Ovary (tissue), 9 donors: ENCODE results near the gene SH3PXD2A. TPM values are rescaled to one million over a fixed set of nuclear protein-coding genes. Genes with fewer than 3 reads are reported as not detected.

ENCODE experiments used
- DNase-seq, 5 donors: peaks; one replicate each; pipeline ENCODE4 v3.0.0-alpha.2; 2019 to 2020
- H3K27ac ChIP-seq, 2 donors: fragments of 200-600 bp; one replicate each; pipeline versions ENCODE4 v1.5.1 to v1.8.0; 2019 to 2022
- H3K27me3 ChIP-seq: fragments of 200-600 bp; one replicate; pipeline ENCODE4 v1.8.0; 2022
- H3K36me3 ChIP-seq: fragments of 200-600 bp; sonication (generic); one replicate; pipeline ENCODE4 v1.5.1; 2019
- H3K4me1 ChIP-seq: one replicate; pipeline ENCODE4 v1.8.1; 2013; ENCODE audit warnings: mild to moderate bottlenecking, moderate library complexity; ENCODE audit not compliant: insufficient read depth
- H3K4me3 ChIP-seq: fragments of 200-600 bp; sonication (generic); one replicate; pipeline ENCODE4 v1.5.1; 2017
- H3K9me3 ChIP-seq, 2 donors: fragments of 200-600 bp in 1 of 2; sonication (generic) in 1 of 2; one replicate each; pipeline versions ENCODE4 v1.5.1 to v1.8.1; 2013 to 2019; ENCODE audit warnings: mild to moderate bottlenecking in 1 of 2, moderate library complexity in 1 of 2
- CTCF ChIP-seq, 3 donors: fragments of 450-650 bp in 2 of 3; fragments of 200-600 bp in 1 of 3; IDR thresholded peaks; one replicate each; pipeline versions ENCODE4 v1.5.1 to v1.8.0; 2016 to 2022; ENCODE audit warnings: antibody characterized with exemption in 3 of 3, mild to moderate bottlenecking in 1 of 3
- EP300 ChIP-seq: sonication (generic); formaldehyde crosslinking; IDR thresholded peaks from one replicate; pipeline ENCODE4 v1.6.1; 2017; ENCODE audit warnings: antibody characterized with exemption
- POLR2A ChIP-seq: fragments of 450-650 bp; IDR thresholded peaks from one replicate; pipeline ENCODE4 v1.6.1; 2017; ENCODE audit warnings: antibody characterized with exemption, mild to moderate bottlenecking, moderate library complexity
- WGBS, 3 donors: extraction: QIAGEN DNeasy Blood & Tissue Kit in 1 of 3; methylation state at CpG; one replicate each; pipeline versions ENCODE4 v1.1.5 to v1.1.7; 2013 to 2017; 5-methylcytosine and 5-hydroxymethylcytosine counted together
- intact Hi-C, 4 donors: fragments of 100-400 bp; cut with DNase I; formaldehyde crosslinking; loops; one replicate each; pipeline versions ENCODE4 v1.11.0 to v1.15.1; 2022 to 2023
- polyA plus RNA-seq, 2 donors: library from polyadenylated mRNA; stranded (reverse); fragments of 200-250 nt in 1 of 2; fragments of 350-450 nt in 1 of 2; fragmentation: Illumina TruSeq in 1 of 2; extraction: RNeasy Lipid Tissue Mini Kit (QIAGEN cat#74804) in 1 of 2; gene quantifications; one replicate each; pipeline ENCODE4 v1.2.3, GENCODE V29; 2013 to 2014
- total RNA-seq, 7 donors: library from RNA; depleted of rRNA in 2 of 7; stranded (reverse); fragments of >200 nt in 2 of 7; fragmentation: NEBNext Ultra II Directional in 3 of 7; extraction: Animal tissue kit (Norgen Biotek cat#: 25700) in 3 of 7; gene quantifications; one replicate each; pipeline versions ENCODE4 v1.1.0 to v1.2.4, GENCODE V29; 2016 to 2023
- donor health status: DM: no; HTN: no; CAD: no; lungs with moderate emphysema.
- donor health status: DM: no; HTN: no; CAD: no.
- donor health status: Bipolar disorder and iron deficiency.
- donor health status: DM: yes; HTN: yes; CAD: no.
- donor health status: DM: no; HTN: no; CAD: no.
- donor health status: DM: yes; HTN: yes; CAD: no.

SH3PXD2A gene
- total and polyA plus RNA-seq, 9 donors = 15.3 to 82.9 (median 52.2) TPM

- TF ChIP-seq CTCF (IDR thresholded peaks at IDR 0.05) (no peak), POLR2A (no peak), EP300 (no peak)
- WGBS, 3 donors = 65 to 75% (median 74%) methylated on average over 3 of the region's 3 CpGs
- no peaks in the 10 kb centered on the region for H3K4me1 ChIP-seq
- H3K36me3 ChIP-seq = no peaks in the 10 kb centered on the region
- no peak overlapping the region for H3K27ac ChIP-seq
- no peak overlapping the region for H3K4me3 ChIP-seq
- intact Hi-C loops = no loop called here
- no peaks in the 10 kb centered on the region for H3K27me3 ChIP-seq
- DNase-seq = no peak
- H3K9me3 ChIP-seq = no peaks in the 10 kb centered on the region
Observed at GRCh38 chr10:103791858-103792257, 63.5 kb downstream of the SH3PXD2A start.

- WGBS, 3 donors = 85 to 92% (median 86%) methylated on average over 8 of the region's 8 CpGs
- intact Hi-C loops = no loop called here
- Histone ChIP-seq H3K27ac (no peak overlapping the region), H3K9me3 (no peaks in the 10 kb centered on the region), H3K36me3 (no peaks in the 10 kb centered on the region), H3K4me1 (no peaks in the 10 kb centered on the region), H3K27me3 (no peaks in the 10 kb centered on the region), H3K4me3 (no peak overlapping the region)
- no peak for DNase-seq
- TF ChIP-seq CTCF (IDR thresholded peaks at IDR 0.05) (no peak), POLR2A (no peak), EP300 (no peak)
Observed at GRCh38 chr10:103791291-103791690, 64.1 kb downstream of the SH3PXD2A start.

- TF ChIP-seq CTCF (IDR thresholded peaks at IDR 0.05) (no peak), EP300 (no peak), POLR2A (no peak)
- Histone ChIP-seq H3K9me3 (no peaks in the 10 kb centered on the region), H3K36me3 (no peaks in the 10 kb centered on the region), H3K27ac (no peak overlapping the region), H3K4me3 (no peak overlapping the region), H3K27me3 (no peaks in the 10 kb centered on the region), H3K4me1 (no peaks in the 10 kb centered on the region)
- DNase-seq = no peak
- WGBS, 3 donors = 93 to 95% (median 94%) methylated on average over 5 of the region's 5 CpGs
- intact Hi-C loops = no loop called here
Observed at GRCh38 chr10:103790580-103790979, 64.8 kb downstream of the SH3PXD2A start.

GRCh38 chr10:103789771-103790201 lies 65.6 kb downstream of the SH3PXD2A start:
- WGBS, 3 donors = 84 to 87% (median 85%) methylated on average over 7 of the region's 7 CpGs

More at GRCh38 chr10:103789771-103790201, 65.6 kb downstream of the SH3PXD2A start:
- no peaks in the 10 kb centered on the region for H3K9me3 ChIP-seq
- H3K4me1 ChIP-seq = no peaks in the 10 kb centered on the region
- no peaks in the 10 kb centered on the region for H3K27me3 ChIP-seq
- no peaks in the 10 kb centered on the region for H3K36me3 ChIP-seq
- no peak overlapping the region for H3K27ac ChIP-seq
- TF ChIP-seq POLR2A = no peak
- no peak for TF ChIP-seq CTCF (IDR thresholded peaks at IDR 0.05)
- TF ChIP-seq EP300 = no peak
- intact Hi-C loops = no loop called here
- no peak for DNase-seq
- H3K4me3 ChIP-seq = no peak overlapping the region
